T-helper 1 cell treated with Interleukin-12 subunit alpha and Interleukin-12 subunit beta and Interleukin-4 antibody, amounts not matched to agents 30 ng/mL and 1 ng/mL, for 36 hours (primary cell): ENCODE results near the gene EIF4E3. TPM values are rescaled to one million over a fixed set of nuclear protein-coding genes. Genes with fewer than 3 reads are reported as not detected.

ENCODE experiments used
- intact Hi-C: fragments of 100-400 bp; cut with micrococcal nuclease; formaldehyde crosslinking; loops from one replicate; pipeline ENCODE4 v1.15.1; 2024
- total RNA-seq: library from RNA; stranded (reverse); gene quantifications from 2 replicates; pipeline ENCODE4 v1.2.3, GENCODE V29; 2022

The EIF4E3 gene
- total RNA-seq, 1 donor from 2014 or later, result 64.2 TPM

DNA sequence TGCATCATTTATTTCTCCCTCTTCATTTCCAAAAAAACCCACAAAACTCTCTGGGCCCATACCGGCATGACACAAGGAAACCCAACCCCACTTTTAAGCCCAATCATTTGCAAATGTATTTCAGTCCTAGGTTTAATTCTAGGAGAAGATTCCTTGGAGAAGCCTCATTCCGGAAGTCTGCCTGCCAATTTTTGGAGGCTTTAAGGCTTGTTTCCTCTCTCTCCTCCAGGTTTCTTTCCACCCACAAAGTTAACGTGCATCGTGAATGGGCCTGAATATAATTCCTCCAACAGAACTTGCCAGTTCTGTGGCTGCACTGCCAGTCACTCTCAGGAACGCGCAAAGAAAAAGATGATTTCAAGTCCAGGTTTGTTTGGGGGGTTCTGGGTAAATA is 71.8 kb downstream of the EIF4E3 start:
- intact Hi-C loops, result loop anchor here (5.0 to 10.0 kb wide), 3 partner anchors 349 to 1589 kb away; no protein-coding TSS in a partner anchor

DNA sequence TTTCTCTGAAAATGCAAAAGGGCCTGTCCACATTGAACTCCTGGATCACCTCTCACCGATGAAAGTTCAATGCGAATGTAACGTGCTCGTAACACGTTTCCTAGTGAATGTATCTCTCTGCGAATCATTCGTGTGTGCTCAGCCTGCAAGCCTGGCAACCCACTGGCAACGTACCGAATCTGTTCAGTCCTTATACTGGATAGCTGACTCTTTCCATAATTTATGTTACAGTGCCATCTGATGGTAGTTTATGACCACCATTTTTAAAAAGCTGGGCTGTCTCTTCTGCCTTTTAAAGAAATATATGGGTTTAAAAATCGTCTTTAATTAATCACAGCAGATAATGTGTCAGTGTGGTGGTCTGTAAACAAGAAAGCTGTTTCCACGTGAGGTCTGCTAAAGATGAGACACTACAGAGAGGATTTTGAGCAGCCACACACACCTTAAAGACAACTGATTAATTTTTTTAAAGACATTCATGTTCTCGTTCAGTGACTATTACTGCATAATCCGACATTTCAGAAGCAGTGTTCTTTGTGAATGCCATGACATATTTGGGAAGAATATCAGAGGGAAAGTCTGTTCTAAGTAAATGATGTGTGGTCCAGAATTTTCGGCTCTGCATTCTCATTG is 72.3 kb downstream of the EIF4E3 start:
- intact Hi-C loops, result loop anchor here (1.0 to 10.0 kb wide), 4 partner anchors 348 to 1588 kb away; no protein-coding TSS in a partner anchor

GRCh38 chr3:71651625-71652024 is 73.6 kb downstream of the EIF4E3 start:
- intact Hi-C loops, result loop anchor here (1.0 to 10.0 kb wide), 4 partner anchors 347 to 1587 kb away; no protein-coding TSS in a partner anchor

DNA sequence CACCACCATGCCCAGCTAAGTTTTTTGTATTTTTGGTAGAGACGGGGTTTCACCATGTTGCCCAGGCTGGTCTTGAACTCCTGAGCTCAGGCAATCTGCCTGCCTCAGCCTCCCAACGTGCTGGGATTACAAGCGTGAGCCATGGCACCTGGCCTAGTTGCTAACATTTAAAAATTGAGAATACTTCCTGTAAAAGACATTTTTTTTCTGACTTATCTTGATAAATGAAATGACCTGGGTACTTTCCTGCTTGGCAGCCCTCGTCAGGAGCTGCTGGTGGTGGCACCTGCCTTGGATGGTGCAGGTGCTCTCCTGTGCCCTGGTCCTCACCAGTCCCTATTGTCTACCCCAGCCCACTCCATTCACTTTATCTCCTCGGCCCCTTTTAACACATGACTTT is 74.8 kb downstream of the EIF4E3 start:
- intact Hi-C loops, result loop anchor here (5.0 to 10.0 kb wide), 3 partner anchors 346 to 1586 kb away; no protein-coding TSS in a partner anchor

- intact Hi-C loops, result loop anchor here (5.0 to 10.0 kb wide), 3 partner anchors 345 to 1585 kb away; no protein-coding TSS in a partner anchor
These were observed 75.4 kb downstream of the EIF4E3 start for GRCh38 chr3:71649757-71650156.

GRCh38 chr3:71647751-71648150 is 77.5 kb downstream of the EIF4E3 start:
- intact Hi-C loops, result no loop called here

DNA sequence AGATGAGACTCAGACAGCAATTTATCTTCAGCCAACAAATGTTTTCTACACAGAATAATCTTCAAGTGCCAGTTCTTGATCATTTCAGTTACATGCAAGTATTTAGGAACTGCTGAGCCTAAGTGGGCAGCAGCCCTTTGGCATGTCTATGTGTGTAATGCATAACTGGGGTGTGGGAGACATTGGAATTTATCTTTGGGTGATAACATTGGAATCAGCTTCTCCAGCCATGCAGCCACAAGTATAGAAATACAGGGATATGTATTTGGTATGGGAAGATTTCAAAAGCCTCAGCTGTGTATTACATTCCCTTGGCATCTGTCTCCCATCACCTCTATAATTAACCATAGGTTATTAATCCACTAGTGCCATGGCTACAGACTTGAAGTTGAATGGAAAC is 78.2 kb downstream of the EIF4E3 start:
- intact Hi-C loops, result no loop called here

DNA sequence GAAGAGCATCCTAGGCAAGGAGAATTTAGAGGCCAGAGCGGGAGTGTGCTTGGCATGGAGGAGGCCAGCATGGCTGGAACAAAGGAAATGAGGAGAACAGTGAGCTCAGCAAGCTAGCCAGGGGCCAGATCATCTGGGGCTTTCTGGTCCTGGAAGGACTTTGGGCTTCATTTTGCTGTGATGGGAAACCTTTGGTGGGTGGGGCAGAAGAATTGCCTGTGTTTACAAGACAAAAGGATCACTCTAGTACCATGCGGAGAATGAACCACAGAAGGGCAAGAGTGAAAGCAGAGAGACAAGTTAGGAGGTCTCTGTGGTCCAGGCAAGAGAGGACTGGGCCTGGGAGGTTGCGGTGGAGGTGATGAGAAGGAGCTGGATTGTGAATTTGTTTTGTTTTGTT is 80.1 kb downstream of the EIF4E3 start:
- intact Hi-C loops, result no loop called here

- intact Hi-C loops, result no loop called here
These were observed 83.5 kb downstream of the EIF4E3 start for GRCh38 chr3:71641674-71642073.

DNA sequence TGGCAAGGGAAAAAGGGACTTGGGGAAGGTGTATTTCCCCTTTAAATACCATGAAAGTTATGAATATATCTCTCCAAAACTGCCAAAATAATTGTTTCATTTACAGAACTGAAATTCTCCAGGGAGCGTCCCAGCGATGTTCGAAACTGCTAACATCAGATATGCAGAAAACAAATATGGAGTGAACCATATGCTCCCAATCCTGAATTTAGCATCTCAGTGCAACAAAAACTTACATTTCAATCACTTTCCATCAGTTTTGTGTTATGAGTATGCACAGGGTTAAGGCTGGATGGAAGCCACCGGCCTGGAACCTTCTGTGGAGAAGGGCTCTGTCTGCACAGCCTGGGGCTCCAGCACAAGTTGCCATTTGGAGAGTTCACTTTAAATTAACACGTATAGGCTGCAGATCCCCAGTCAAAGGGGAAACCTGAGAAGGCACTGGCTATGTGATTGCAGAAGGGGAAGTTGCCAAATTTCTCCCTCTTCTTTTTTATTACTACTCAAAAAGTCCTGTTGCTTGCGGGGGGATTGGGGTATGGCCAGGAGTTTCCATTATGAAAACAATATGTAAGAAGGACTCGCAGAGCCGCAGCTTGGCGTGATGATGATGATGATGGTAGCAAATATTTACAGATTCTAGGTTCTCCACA is 84.7 kb downstream of the EIF4E3 start:
- intact Hi-C loops, result no loop called here

DNA sequence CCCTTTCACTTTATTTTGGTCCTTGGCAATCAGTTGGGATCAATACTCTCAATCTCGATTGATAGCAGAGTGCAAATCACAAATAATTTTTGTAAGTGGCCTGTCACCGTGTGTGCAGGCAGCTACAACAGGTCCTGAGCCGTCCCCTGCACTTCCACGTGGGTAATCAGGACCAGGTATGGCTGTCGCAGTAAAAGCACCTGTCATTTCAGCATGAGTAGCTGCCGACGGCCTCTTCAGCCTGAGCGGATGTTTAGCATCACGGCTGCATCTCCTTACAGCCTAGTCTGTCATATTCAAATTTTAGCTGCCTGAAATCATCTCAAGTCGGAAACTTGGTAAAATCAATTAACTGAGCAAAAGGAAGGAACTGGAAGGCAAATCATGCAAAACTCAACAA is 88.7 kb downstream of the EIF4E3 start:
- intact Hi-C loops, result no loop called here

GRCh38 chr3:71636001-71636400 is 89.2 kb downstream of the EIF4E3 start:
- intact Hi-C loops, result no loop called here

DNA sequence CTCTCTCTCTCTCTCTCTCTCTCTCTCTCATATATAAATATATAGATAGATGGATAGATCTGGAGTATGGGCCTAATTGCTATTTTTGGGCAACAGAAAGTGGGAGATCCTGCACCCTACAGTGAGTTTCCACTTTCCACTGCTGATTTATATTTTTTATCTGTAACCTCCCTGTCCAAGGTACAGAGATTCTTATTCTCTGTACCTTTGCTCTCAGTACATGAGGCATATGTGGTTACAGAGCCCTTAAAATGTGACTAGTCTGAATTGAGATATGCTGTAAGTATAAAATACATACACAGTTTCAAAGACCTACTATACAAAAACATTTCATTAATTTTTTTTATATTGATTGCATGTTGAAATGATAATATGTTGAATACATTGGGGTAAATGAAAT is 90.5 kb downstream of the EIF4E3 start:
- intact Hi-C loops, result no loop called here

DNA sequence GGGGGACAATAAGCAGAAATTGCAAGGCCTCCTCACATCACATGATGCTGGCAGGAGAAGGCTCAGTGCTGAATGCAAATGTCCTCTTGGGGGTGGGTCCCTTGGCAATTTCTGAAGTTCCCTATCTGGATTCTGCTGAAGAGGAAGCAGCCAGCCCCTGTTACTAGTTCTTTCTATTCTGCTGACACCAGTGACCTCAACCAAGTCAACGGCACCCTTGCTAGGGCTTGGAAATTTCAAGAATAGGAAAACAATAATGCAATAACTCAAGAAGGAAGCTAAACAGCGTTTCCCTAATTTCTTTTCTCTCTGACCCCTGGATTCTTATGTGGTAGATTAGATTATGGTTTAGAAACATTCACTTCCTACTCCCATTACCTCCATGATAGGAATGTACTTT is 95.5 kb downstream of the EIF4E3 start:
- intact Hi-C loops, result no loop called here

DNA sequence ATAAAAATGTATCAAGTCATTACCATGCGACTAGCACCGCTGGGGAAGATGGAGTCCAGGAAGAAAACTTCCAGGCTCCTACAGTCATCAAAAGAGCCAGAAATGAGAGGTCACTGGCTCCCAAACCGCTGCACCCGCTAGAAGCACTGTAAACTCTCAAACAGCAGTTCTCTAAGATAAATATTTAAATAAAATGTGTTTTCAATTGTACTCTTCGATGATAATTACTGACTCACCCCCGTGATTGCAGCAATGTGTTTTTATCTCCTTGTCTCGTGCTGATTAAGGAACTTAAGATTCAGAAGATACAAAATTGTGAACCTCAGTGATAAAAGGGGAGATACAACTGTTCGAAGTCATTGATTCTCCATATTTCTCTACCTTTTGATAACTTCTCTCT is 95.9 kb downstream of the EIF4E3 start:
- intact Hi-C loops, result no loop called here

DNA sequence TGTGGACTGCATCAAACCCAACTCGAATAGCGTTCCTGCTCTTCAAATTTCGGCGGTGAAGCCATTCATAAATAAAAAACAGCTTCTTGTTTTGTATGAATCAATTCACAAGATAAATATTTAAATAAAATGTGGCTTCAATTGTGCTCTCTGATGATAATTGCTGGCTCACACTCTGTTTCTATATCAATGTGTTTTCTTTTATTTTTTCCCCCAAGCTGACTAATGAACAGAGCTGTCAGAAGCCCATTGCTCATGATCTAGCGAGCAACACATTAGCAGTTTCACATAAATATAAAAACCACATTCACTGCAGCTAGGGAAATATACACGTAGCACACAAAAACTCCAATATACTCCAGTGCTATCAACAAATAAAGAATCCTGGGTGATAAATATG is 96.7 kb downstream of the EIF4E3 start:
- intact Hi-C loops, result no loop called here

- intact Hi-C loops, result no loop called here
These were observed 99.5 kb downstream of the EIF4E3 start for GRCh38 chr3:71625676-71626075.

Other genes starting within 250 kb of the EIF4E3 start
- 58.4 and 61.3 TPM in 2 replicates for gene FOXP1, start 141.7 kb downstream of the EIF4E3 start, total RNA-seq
- 0.46 and 0.51 TPM in 2 replicates for gene GPR27, start 28.5 kb upstream of the EIF4E3 start, total RNA-seq
- not detected in 2 replicates for gene PROK2, start 59.7 kb upstream of the EIF4E3 start, total RNA-seq